ENCODE results near the gene COMMD6.
"Not testable (repeated sequence)": the region's sequence is repeated elsewhere in the genome, so short reads cannot be mapped to it uniquely, and the experiment has no call there.

COMMD6 gene

DNA sequence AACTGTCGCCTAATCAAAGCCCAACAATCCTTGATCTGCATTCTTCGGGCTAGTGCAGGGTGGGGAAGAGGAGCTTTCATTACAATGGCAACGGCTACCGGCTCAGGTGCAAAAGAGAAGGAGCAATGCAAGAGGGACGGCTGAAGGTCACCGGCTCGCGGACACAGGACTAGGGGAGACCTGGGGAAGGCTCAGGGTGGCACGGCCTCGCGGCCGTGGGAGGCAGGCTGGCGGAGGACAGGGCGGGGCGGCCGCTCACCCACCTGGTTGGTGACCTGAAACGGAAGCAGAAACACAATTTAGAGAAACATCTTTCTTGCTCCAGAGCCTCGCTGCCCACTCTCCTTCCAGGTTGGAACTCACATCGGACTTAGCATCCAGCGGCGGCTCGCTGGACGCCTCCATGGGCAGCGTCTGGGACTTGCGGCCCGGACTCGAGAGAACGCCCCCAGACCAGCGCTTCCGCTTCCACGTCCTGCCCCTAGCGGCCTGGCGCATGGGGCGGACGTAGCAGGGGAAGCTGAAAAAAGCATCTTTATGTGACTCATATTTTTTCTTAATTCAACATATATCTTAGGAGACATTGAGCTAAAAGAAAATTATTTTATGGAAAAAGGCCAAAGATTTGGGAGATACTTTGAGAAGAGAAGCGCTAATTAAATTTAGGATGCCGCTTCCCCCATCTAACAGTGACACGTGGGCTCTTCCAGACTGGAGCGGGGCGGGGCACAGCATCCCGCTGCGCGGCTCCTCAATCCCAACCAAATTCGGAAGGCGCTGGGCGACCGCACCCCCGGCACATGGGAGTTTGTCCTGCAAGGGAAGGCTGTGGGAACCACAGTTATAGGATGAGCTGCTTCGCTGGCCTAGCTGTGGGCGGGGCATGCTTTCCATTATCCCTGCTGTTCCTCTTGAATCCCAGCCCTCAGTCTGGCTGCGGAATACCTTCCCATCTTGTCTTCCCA lies at the start of gene COMMD6:
TSS of gene COMMD6 (minus strand) at position 441 of the 965 bp plus-strand sequence. CDS start at position 405, 36 bp downstream.
- peak; percentile 93 for DNase-seq

DNA sequence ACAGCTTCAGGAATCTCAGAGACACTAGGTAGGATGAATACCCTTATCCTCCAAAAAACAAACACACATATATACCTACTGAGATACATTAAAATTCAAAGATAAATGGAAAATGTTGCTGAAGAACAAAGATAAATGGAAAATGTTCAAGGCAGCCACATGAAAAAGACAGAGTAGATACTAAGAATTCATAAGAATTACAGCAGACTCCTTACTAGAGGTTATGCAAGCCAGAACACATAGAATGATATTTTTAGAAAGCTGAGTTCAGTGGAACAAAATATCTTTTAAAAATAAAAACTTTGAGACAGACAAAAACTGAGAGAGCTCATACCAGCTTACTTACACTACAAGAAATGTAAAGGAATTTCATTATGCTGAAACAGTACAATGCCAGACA lies 47.5 kb upstream of the COMMD6 start:
- DNase-seq, result no peak

DNA sequence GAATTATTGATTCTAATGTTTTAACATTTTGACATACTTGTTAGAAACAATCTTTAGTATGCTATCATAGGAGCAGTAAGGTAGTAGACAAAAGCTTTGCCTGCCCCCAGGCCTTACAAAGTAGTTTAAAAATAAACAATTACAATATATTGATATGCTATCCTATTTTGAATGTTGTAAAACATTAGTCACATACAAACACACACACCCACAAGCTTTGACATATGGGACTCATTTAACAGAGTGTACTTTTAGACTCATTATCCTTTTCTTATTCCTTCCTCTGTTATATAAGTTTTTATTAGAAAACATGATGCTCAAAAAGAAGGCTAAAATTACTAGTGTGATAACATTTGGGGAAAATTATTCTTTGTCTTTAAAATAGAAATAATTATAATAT lies 45.5 kb upstream of the COMMD6 start:
- DNase-seq, result no peak

DNA sequence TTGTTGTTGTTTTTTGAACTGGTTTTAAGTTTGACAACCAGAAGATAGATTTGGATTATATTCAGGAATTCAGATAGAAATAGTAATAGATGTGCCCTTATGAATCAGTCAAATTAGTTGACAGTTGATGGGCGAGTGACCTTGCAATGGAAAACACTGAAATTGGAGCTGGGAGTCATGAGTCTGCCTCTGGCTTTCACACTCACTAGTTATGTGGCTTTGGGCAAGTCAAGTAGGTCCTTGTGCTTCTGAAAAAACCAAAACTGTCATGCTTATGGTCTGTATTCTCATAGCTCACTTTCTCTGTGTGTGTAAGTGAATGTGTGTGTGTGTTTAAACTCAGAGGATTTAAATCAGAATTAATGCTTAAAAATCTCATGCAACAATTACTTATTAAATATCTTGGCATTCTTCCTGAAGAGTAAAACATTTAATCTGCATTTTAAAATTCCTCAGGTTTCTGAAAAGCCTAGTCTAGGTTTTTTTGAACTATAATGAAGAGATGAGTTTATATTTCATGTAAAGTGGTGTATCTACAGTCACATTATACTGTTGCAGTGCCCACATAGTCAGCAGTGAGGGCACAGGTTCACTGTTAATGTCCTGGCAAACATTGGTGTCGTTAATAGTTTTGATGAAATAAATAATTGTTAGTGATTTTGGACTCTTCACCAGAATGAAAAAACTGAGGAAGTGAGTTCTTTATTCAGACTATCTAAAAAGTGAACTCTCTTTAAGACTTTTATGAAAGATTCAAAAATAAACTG lies 44.4 kb upstream of the COMMD6 start:
- DNase-seq, result no peak

DNA sequence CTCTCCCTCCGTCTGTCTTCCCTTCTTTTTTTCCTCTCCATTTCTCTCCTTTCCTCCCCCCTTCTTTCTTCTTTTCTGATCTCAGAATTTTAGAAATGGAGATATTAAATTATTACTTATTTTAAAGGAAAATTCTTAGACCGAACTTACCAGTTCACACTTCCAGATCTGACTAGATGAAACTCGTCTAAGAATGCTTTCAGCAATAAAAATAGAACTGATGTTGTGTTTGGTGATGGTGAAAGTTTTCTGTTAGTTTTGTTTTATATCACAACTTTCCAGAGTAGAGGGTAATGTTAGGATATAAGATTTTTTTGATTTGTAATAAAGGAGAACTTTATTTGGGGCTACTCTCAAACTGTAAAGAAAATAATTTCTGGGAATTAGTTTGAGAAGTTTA lies 41.9 kb upstream of the COMMD6 start:
- DNase-seq, result no peak

DNA sequence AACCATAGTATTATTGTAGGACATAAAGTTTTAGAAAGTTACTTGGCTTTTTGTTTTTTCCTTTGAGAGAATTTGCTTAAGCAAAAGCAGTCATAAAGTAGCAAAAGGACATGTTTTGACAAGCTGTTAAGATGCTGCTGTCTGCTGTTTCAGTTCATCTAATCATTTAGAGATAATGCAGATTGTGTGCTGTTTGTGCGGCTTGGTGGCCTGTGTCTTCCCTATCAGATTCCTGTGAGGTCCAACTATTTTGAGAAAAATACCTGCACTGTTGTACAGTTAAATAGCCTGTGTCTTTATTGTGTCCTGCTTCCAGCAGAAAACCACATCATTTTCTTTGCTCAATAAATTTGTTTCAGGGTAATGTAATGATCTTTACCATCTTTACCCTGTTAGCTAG lies 31.9 kb upstream of the COMMD6 start:
- no peak for DNase-seq

DNA sequence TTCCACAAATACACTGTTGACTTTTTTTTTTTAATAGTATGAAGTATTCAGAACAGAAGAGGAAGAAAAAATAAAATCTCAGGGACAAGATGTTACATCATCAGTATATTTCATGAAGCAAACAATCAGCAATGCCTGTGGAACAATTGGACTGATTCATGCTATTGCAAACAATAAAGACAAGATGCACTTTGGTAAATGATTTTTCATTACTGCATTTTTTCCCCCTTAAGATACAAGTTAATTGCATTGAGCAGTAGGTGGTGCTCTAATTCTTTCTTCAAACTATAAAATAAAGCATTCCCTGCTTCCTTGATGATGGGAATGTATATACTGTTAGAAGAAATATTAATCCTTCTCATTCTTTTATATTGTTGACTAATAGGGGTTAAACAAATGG lies 29.0 kb upstream of the COMMD6 start:
- DNase-seq, result peak; percentile 51

DNA sequence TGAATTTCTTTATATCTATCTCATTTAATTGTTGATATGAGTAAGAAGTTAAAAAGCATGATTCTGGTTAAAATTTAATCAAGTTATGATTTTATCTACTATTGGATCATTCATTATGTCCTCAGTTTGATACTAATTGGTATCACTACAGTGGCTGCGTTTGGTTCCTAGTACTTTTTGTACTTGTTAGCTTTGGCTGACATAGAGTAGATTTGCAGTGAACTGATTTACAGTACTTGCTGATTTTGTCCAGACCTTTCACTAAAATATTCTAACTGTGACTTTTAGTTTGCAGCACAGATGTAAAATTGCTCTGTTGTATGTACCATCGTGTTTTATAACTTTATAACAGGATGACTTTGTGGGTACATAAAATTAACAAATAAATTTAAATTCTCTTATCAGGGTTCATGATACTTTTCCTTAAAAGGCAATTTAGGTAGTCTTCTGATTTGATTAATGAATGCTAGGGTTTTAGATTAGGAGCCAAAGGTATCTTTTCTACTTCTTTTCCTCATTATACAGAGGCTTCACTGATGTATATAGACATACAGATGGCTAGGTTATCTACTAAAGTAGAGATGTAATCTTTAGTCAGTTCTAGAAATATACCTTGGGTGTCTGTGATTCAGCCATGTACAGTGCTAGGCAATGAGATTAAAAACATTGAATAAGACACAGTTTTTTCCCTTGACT lies 20.7 kb upstream of the COMMD6 start:
- no peak for DNase-seq

DNA sequence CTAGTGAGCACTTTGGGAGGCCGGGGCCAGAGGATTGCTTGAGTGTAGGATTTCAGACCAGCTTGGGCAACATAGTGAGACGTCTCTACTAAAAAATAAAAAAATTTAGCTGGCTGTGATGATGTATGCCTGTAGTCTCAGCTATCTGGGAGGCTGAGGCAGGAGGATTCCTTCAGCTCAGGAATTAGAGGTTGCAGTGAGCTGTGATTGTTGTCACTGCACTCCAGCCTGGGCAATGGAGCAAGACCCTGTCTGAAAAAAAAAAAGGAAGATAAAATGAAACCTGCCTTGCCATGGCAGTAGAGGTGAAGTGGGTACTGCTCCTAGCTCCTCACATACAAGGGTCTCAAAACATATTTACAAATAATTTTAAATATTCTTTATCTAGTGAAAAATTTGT lies 19.3 kb upstream of the COMMD6 start:
- no peak for DNase-seq

DNA sequence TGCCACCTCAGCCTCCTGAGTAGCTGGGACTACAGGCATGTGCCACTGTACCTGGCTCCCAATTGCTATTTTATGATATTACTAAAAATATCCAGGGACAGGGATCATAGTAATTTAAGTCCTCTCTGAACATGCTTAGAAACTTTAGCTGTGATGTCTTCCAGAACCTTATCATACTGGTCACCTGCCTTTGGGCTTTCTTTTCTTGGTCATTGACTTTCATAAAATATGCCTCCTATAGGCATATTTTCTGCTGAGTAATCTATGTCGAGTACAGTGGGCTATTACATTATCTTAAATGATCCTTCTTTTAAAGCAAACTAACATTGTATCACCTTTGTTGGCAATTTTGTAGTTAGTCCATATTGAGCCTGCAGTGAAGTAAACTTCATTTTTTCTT lies 18.2 kb upstream of the COMMD6 start:
- DNase-seq, result no peak

DNA sequence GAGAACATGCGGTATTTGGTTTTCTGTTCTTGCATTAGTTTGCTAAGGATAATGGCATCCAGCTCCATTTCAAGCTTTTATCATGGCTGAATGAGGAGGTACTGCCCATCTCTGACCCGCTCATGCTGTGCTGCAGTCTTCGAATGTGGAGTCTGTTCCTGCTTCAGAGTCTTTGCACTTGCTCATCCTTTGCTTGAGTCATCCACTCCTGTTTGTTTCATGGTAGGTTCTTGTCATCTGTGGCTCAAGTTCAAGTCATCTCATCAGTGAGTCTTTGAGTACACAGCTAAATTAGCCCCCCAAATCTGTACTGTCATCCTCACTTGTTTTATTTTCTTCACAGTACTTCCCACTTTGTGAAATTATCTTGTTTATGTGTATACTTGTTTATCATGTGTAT lies 17.3 kb upstream of the COMMD6 start:
- no peak for DNase-seq

DNA sequence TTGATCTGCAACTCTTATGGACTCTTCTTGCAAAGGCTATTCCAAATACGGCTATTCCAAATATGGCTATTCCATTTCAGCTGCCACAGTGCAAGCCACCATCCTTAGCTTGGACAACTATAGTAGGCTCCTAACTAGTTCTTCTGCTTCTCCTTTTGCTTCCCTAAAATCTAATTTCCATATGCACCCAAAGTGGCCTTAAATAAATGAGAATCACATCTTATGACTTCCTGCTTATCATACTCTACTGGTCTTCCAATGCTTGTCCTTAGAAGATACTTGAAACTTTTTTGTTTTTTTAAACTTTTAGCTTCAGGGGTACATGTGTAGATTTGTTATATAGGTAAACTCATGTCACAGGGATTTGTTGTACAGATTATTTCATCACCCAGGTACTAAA lies 16.8 kb upstream of the COMMD6 start:
- DNase-seq, result no peak

DNA sequence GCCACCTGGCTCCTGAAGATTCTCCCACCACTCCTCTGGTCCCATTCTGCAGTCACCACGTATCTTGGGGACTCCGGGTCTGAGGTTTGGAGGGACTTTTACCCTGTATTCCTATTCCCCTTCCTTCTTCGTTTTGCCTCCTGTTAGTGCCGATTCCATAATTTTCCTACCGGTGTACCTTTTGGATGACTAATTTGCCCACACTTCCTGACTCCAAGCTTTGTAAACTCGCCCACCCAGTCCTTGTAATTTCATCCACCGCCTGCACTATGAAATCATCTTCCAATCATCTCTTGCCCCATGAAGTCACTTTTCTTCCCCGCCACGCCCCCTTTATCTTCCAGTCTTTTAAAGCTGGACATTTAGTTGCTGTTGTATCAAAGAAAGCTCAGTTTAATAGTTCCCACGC lies 12.5 kb upstream of the COMMD6 start:
- peak; percentile 83 for DNase-seq

DNA sequence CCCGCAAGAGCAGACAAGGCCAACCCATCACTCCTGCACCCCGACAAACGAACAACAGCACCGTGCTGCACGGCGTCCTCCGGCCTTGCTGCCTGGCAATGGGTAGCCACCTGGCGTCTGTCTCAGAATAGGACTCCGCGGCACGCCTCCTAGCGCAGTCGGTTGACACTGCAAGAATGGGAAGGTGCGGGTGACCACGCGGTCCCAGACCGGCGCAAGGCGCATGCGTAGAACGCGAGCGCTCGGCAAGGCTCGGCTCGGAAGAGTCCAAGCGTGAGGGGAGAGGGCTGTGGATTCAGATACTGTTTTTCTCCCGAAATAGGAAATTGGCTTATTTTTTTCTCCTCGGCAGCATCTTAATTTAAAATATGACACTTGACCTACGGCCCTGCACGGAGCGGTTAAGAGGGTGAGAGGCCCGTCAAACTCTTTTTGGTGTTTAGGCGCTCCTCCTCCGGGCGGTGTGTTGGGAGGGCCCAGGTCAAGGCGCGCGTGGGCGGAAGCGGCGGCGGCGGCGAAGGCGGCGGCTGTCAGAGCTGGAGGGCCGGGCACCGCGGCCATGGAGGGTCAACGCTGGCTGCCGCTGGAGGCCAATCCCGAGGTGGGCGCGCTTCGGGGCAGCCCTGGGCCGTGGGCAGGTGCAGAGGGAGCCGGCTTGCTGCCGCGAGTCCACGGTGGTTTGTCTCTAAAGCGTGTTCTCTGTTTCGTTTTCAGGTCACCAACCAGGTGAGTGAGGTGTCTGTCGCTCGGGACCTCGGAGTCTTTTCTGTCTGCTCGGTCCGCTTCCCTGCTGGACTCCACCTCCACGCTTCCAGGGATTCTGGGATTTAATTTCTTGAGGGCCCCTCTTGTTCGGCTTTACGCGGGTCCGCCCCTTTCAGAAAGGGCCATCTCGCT lies 11.9 kb upstream of the COMMD6 start, which contains the start of gene UCHL3:
TSS of gene UCHL3 (plus strand) at position 530 of the 897 bp plus-strand sequence. CDS start at position 560, 30 bp downstream.
- DNase-seq, result peak; percentile 94

DNA sequence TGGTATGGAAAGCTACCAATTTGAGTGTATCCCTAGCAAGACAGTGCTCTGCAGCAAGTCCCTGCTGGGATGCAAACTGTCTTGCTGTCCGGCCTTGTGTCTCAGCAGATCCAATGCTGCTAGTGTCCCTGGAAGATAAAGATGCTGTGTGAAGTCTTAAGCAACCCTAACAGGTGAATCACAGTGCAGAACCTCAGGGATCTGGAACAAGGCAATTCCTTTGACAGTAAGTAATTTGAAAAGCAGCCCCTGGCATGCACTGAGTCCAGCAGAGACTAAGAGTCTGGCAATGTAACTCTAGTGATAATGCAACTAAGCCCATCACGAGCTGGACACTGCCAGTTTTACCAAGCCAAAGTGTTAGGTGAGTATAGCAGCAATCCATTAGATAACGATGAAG lies 10.3 kb upstream of the COMMD6 start:
- no peak for DNase-seq

DNA sequence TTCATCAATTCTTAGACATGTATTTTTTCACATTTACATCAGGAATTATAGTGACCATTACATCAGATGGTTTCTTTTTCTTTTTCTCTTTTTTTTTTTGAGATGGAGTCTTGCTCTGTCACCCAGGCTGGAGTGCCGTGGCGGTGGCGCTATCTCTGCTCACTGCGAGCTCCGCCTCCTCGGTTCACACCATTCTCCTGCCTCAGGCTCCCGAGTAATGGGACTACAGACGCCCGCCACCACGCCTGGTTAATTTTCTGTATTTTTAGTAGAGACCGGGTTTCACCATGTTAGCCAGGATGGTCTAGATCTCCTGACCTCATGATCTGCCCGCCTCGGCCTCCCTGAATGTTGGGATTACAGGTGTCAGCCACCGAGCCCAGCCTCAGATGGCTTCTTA lies 7.7 kb upstream of the COMMD6 start:
- DNase-seq, result not testable (repeated sequence)

DNA sequence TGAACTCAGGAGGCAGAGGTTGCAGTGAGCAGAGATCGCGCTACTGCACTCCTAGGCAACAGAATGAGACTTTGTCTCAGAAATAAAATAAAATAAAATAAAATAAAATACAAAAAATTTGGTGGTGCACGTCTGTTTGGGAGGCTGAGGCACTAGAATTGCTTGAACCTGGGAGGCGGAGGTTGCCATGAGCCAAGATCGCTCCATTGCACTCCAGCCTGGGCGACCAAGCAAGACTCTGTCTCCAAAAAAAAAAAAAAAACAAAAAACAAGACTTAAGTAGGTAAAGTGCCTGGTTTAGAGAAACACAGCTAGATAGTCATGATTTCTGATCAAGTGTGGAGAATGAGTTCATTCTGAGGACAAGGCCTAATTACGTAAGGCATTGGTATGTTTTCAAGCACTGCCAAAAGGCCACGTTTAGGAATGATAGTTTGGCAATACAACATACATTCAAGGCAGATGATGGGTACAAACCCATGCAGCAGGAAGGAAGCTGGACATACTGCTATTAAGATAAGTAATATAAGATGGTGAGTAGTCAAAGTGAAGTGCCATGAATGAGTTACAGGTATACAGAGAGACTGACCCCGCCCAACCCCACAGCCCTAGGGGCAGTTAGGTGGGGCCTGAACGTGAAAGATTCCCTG lies 7.2 kb upstream of the COMMD6 start:
- peak; percentile 71 for DNase-seq

DNA sequence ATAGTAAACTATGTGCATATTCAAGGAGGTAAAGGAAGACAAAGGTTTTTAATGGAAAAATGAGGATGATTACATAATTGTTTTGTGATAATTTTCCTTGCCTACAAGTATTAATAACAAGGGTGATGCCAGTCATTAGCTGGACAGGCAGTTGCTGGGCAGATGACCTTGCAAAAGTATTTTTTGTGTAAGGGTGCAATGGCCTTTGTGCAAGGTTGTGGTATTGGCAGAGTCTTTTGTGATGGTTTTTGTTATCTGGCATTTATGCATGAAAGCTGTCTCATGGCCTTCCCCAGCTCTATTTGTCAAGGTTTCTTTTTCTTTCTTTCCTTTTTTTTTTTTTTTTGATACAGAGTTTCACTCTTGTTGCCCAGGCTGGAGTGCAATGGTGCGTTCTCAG lies 4.3 kb upstream of the COMMD6 start:
- no peak for DNase-seq

DNA sequence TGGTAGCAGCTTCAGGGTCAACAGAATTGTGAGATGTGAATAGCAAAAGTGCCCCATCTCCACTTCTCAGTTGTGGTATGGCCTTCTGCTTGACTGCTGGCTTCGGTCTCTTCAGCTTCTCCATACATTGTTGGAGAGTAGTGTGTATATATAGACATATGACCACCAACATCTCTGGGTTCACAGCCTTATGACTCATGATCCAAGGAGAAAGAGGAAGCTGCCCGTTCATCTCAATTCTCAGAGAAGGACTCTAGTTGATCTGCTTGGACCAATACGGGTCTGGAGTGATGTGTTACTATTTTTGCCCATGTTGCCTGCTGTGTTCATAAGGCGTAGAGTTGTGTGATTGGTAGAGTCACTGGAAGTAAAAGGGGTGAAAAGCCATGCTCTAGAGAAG lies 3.6 kb upstream of the COMMD6 start:
- no peak for DNase-seq

DNA sequence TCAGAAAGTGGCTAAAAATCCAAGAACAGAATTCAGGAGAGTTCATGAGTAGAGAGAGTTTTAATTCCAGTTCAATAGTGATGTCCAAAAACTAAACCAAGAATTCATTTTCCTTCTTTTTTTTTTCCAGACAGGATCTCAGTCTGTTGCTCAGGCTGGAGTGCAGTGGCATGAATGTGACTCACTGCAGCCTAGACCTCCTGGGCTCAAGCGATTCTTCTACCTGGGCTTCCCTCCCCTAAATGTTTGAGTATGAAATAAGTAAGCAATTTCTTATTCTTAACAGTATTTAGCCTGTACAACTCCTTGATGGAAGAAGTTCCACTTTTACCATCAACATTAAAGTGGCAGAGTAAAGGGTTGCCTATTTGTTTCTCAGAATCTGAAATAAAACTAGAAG lies 3.8 kb downstream of the COMMD6 start:
- no peak for DNase-seq

DNA sequence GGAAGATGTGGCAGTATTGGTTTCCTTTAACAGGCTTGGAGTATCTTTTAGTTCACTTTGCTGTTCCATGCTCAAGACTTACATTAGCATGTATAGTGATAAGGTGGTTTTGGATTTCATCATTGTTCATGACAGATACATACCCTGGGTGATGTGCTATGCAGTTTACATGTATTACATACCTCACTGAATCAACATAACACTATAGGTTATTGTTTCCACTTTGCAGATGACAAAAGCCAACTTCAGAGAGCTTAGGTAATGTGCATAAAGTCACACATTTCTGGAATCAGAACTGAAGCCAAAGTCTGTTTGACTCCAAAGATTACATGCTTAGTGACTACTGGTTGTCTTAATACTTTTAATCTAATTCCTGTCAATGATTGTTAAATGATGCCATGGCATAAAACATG lies 7.1 kb downstream of the COMMD6 start:
- no peak for DNase-seq

DNA sequence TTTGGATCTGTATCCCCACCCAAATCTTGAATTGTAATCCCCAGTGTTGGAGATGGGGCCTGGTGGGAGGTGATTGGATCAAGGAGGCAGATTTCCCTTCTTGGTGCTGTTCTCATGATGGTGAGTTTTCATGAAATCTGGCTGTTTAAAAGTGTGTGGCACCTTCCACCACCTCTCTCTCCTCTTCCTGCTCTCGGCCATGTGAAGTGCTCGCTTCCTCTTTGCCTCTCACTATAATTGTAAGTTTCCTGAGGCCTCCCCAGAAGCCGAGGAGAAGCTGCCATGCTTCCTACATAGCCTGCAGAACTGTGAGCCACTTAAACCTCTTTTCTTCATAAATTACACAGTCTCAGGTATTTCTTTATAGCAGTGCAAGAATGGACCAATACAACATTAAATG lies 15.7 kb downstream of the COMMD6 start:
- DNase-seq, result no peak

Data from EL (cell line).